NCI-H2196 (cell line): Measurements from ENCODE around the gene TXNDC9.
"Not testable (repeated sequence)": the region's sequence is repeated elsewhere in the genome, so short reads cannot be mapped to it uniquely, and the experiment has no call there.

Experiments
- DNase-seq: peaks from one replicate; lab custom pipeline; 2025; ENCODE audit not compliant: unreplicated experiment; lab: John Stamatoyannopoulos, UW

The TXNDC9 gene

GRCh38 chr2:99336804-99337112 lies 625 bp upstream of the TXNDC9 start:
- peak; percentile 70 for DNase-seq

GRCh38 chr2:99325384-99325783 lies 10.7 kb downstream of the TXNDC9 start:
- no peak for DNase-seq

- not testable (repeated sequence) for DNase-seq
Observed at GRCh38 chr2:99317873-99318200, 18.3 kb downstream of the TXNDC9 start.

DNA sequence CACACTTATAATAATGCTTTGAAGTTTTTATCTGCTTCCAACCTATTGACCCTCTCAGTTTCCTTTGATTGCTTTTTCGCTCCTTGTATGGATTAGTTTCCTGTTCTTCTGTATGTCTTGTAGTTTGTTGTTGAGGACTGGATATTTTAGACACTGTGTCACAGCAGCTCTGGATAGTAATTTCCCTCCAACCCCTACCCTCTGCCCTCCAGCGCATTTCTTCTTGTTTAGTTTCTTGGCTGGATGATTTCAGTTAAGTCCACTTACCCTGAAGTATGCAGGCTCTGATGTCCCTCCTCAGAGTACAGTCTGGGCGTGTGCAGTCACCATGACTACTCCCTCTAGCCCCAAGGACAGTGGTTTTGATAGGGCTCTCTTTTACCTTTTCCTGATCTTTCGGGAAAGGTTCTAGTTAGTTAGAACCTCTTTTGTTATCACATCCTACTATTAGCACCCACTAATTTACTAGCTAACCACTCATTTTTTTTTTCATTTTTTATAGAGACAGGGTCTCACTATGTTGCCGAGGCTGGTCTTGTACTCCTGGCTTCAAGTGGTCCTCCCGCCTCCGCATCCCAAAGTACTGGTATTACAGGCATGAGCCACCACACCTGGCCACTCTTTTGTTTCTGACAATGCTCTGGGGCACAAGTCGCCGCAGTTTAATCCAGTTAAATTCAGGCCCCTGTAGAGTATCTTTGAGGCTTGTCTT lies 18.8 kb downstream of the TXNDC9 start:
- no peak for DNase-seq

GRCh38 chr2:99301097-99301496 lies 35.0 kb downstream of the TXNDC9 start, which contains the start of gene LYG1:
LYG1 (minus strand) TSS chr2:99301197; CDS start chr2:99295670, 5,527 bp downstream.
- not testable (repeated sequence) for DNase-seq

DNA sequence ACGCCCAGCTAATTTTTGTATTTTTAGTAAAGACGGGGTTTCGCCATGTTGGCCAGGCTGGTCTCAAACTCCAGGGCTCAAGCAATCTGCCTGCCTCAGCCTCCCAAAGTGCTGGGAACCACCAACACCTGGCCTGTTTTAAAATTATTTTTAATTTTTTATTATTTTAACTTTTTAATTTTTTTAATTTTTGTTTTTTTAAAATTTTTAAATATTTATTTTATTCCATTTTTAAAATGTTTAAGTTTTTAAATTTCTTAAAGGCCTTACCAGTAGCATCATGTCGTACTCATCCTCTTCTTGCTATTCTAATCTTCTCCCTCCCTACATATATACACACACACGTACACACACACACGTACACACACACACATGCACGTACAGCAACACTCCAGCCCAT lies 36.6 kb downstream of the TXNDC9 start:
- no peak for DNase-seq

GRCh38 chr2:99297994-99298393 lies 38.1 kb downstream of the TXNDC9 start:
- no peak for DNase-seq

GRCh38 chr2:99285526-99285925 lies 50.6 kb downstream of the TXNDC9 start:
- no peak for DNase-seq

DNA sequence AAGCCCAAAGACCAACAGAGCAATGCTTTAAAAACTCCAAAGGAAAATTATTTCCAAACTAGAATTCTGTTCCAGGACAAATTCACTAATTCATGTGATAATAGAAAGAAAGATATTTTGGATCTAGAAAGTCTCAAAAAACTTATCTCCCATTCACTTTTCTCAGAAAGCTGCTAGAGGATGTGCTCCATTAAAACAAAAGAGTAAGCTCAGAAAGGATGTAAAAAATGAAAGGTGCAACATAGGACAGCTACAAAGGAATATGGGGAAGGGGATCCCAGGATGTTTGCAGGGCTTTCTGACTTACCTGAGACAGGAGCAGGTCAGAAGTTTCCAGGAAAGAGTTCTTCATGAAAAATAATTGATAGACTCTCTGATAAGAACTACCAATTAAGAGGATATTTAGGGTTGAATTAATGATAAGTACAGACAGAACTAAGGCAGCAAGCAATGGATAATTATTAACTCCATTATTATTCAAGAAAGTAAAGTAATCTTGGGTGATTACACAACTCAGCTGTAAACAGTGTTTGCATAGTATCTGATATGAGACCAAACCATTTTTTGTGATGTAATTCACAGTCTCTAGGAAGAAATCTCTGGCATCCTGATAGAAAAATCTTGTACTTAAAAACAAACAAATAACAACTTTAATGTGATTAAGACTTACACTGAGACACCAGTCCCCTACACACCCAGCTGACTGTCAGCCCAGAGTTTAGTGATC lies 56.0 kb downstream of the TXNDC9 start:
- no peak for DNase-seq

GRCh38 chr2:99278793-99279291 lies 57.3 kb downstream of the TXNDC9 start:
- DNase-seq, result peak; percentile 14

- DNase-seq, result not testable (repeated sequence)
Observed at GRCh38 chr2:99278195-99278765, 57.9 kb downstream of the TXNDC9 start.

- no peak for DNase-seq
Observed at GRCh38 chr2:99275882-99276281, 60.3 kb downstream of the TXNDC9 start.
